T47D (cell line): ENCODE data around the gene ISLR.
A peak's percentile ranks its signal among the peaks of the same experiment; 100 is the strongest.

Experiments used
- DNase-seq, 2 experiments: peaks; one replicate each; pipeline versions ENCODE4 v3.0.0 to v3.0.0-alpha.2; 2011 to 2012; ENCODE audit warnings: low read depth in 1 of 2, low spot score in 1 of 2
- JUND ChIP-seq: IDR thresholded peaks from 2 replicates; pipeline ENCODE4 v1.6.1; 2012; ENCODE audit warnings: low read depth
- in situ Hi-C: cut with HindIII; loops from 2 replicates; pipeline ENCODE4 v1.10.0; 2016; ENCODE audit warnings: low sequenced_read_pairs, low pct_unique_long_range_greater_than_20kb

ISLR gene

GRCh38 chr15:74179983-74180880 is 6.7 kb downstream of the ISLR start:
- in situ Hi-C loops: no loop called here
- TF ChIP-seq JUND: no peak
- DNase-seq: no peak

GRCh38 chr15:74180881-74181602 is 7.5 kb downstream of the ISLR start:
- DNase-seq: no peak
- in situ Hi-C loops: no loop called here
- no peak for TF ChIP-seq JUND

- TF ChIP-seq JUND: no peak
- in situ Hi-C loops: no loop called here
- DNase-seq: no peak
Observed at GRCh38 chr15:74182131-74182530, 8.6 kb downstream of the ISLR start.

GRCh38 chr15:74184582-74185091 is 11.1 kb downstream of the ISLR start:
- in situ Hi-C loops: no loop called here
- no peak for TF ChIP-seq JUND
- no peak for DNase-seq

GRCh38 chr15:74185710-74186348 is 12.3 kb downstream of the ISLR start:
- TF ChIP-seq JUND: no peak
- peak; percentile 31 to 56 for DNase-seq
- in situ Hi-C loops: no loop called here

GRCh38 chr15:74188216-74188615 is 14.7 kb downstream of the ISLR start:
- no peak for DNase-seq
- no peak for TF ChIP-seq JUND
- in situ Hi-C loops: no loop called here

GRCh38 chr15:74191798-74192197 is 18.3 kb downstream of the ISLR start:
- no peak for TF ChIP-seq JUND
- DNase-seq: no peak
- in situ Hi-C loops: no loop called here

GRCh38 chr15:74192751-74193150 is 19.2 kb downstream of the ISLR start:
- no peak for TF ChIP-seq JUND
- in situ Hi-C loops: no loop called here
- DNase-seq: no peak

GRCh38 chr15:74193299-74193718 is 19.8 kb downstream of the ISLR start:
- no peak for DNase-seq
- in situ Hi-C loops: no loop called here
- TF ChIP-seq JUND: no peak

- in situ Hi-C loops: no loop called here
- no peak for DNase-seq
- TF ChIP-seq JUND: no peak
Observed at GRCh38 chr15:74193905-74194304, 20.4 kb downstream of the ISLR start.

- DNase-seq: no peak
- TF ChIP-seq JUND: no peak
- in situ Hi-C loops: no loop called here
Observed at GRCh38 chr15:74194572-74195559, 21.4 kb downstream of the ISLR start.

- in situ Hi-C loops: no loop called here
- no peak for TF ChIP-seq JUND
- no peak for DNase-seq
Observed at GRCh38 chr15:74196175-74196574, 22.7 kb downstream of the ISLR start.
